ENCODE measurements around the gene TENM4.

TENM4 gene

DNA sequence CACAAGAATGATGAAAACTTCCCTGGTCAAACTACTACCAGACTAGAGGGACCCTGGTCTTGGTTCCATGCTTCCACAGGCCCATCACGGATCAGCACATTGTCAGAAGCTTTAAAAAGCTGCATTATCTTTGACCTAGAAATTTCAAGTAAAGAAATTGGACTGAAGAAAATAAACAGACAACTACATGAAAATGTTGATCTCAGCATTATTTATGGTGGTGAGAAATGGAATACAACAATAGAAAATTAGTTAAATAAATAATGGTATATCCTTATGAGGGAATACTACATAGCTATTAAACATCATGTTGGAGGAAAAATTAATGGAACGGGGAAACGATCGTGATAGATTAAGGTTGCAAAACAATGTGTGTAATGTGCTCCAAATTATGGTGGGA is 13.7 kb downstream of the TENM4 start:
- TF ChIP-seq ZBTB7A (IDR thresholded peaks at IDR 0.05; ENCODE audit: low read depth): no peak
- no peak for TF ChIP-seq NFIC (IDR thresholded peaks at IDR 0.05)
- no peak for TF ChIP-seq CEBPB (IDR thresholded peaks at IDR 0.05)
- no peak for TF ChIP-seq YY1 (IDR thresholded peaks at IDR 0.05; ENCODE audit: low read depth)
- TF ChIP-seq TEAD4 (IDR thresholded peaks at IDR 0.05): no peak
- TF ChIP-seq, protein P1, sequence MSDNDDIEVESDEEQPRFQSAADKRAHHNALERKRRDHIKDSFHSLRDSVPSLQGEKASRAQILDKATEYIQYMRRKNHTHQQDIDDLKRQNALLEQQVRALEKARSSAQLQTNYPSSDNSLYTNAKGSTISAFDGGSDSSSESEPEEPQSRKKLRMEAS (IDR thresholded peaks at IDR 0.05): no peak
- TF ChIP-seq TCF12 (IDR thresholded peaks at IDR 0.05; ENCODE audit: low read depth): no peak
- no peak for TF ChIP-seq EP300 (IDR thresholded peaks at IDR 0.05; ENCODE audit: borderline replicate concordance)
- TF ChIP-seq TAF1 (IDR thresholded peaks at IDR 0.05; ENCODE audit: low read depth): no peak
- no peak for TF ChIP-seq CREB1 (IDR thresholded peaks at IDR 0.05; ENCODE audit: low read depth)
- TF ChIP-seq, protein P2, sequence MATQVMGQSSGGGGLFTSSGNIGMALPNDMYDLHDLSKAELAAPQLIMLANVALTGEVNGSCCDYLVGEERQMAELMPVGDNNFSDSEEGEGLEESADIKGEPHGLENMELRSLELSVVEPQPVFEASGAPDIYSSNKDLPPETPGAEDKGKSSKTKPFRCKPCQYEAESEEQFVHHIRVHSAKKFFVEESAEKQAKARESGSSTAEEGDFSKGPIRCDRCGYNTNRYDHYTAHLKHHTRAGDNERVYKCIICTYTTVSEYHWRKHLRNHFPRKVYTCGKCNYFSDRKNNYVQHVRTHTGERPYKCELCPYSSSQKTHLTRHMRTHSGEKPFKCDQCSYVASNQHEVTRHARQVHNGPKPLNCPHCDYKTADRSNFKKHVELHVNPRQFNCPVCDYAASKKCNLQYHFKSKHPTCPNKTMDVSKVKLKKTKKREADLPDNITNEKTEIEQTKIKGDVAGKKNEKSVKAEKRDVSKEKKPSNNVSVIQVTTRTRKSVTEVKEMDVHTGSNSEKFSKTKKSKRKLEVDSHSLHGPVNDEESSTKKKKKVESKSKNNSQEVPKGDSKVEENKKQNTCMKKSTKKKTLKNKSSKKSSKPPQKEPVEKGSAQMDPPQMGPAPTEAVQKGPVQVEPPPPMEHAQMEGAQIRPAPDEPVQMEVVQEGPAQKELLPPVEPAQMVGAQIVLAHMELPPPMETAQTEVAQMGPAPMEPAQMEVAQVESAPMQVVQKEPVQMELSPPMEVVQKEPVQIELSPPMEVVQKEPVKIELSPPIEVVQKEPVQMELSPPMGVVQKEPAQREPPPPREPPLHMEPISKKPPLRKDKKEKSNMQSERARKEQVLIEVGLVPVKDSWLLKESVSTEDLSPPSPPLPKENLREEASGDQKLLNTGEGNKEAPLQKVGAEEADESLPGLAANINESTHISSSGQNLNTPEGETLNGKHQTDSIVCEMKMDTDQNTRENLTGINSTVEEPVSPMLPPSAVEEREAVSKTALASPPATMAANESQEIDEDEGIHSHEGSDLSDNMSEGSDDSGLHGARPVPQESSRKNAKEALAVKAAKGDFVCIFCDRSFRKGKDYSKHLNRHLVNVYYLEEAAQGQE (IDR thresholded peaks at IDR 0.05; ENCODE audit: low read depth): no peak
- TF ChIP-seq, protein P3, sequence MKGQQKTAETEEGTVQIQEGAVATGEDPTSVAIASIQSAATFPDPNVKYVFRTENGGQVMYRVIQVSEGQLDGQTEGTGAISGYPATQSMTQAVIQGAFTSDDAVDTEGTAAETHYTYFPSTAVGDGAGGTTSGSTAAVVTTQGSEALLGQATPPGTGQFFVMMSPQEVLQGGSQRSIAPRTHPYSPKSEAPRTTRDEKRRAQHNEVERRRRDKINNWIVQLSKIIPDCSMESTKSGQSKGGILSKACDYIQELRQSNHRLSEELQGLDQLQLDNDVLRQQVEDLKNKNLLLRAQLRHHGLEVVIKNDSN (IDR thresholded peaks at IDR 0.05): no peak
- TF ChIP-seq FOXM1 (IDR thresholded peaks at IDR 0.05; ENCODE audit: borderline replicate concordance, low read depth): no peak
- no peak for TF ChIP-seq EGR1 (IDR thresholded peaks at IDR 0.05)
- TF ChIP-seq RAD21 (IDR thresholded peaks at IDR 0.05; ENCODE audit: low read depth): no peak

DNA sequence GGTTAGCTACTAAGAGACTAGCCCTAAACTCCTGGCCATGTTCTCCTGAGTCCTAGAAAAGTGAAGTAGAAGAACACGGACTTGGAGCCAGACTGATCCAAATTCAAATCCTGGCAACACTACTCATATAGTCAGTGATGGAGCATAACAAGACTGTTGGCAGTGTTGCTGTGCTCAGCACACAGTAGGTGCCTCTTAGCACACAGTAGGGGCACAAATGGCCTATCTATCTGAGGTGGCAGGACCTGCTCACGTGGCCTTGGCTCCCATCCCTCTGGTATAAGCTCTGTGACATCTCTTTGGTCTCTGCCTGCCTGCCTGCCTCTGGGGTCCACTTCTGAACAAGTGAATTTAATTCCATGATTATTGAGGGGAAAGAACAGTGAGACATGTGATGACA is 15.4 kb downstream of the TENM4 start:
- TF ChIP-seq, protein P1 (IDR thresholded peaks at IDR 0.05): no peak
- TF ChIP-seq EP300 (IDR thresholded peaks at IDR 0.05; ENCODE audit: borderline replicate concordance) (no peak), NFIC (IDR thresholded peaks at IDR 0.05) (no peak), RAD21 (IDR thresholded peaks at IDR 0.05; ENCODE audit: low read depth) (no peak), EGR1 (IDR thresholded peaks at IDR 0.05) (no peak), CREB1 (IDR thresholded peaks at IDR 0.05; ENCODE audit: low read depth) (no peak), TCF12 (IDR thresholded peaks at IDR 0.05; ENCODE audit: low read depth) (no peak), ZBTB7A (IDR thresholded peaks at IDR 0.05; ENCODE audit: low read depth) (no peak), YY1 (IDR thresholded peaks at IDR 0.05; ENCODE audit: low read depth) (no peak), TEAD4 (IDR thresholded peaks at IDR 0.05) (no peak), TAF1 (IDR thresholded peaks at IDR 0.05; ENCODE audit: low read depth) (no peak), FOXM1 (IDR thresholded peaks at IDR 0.05; ENCODE audit: borderline replicate concordance, low read depth) (no peak), CEBPB (IDR thresholded peaks at IDR 0.05) (no peak)
- TF ChIP-seq, protein P2 (IDR thresholded peaks at IDR 0.05; ENCODE audit: low read depth): no peak
- TF ChIP-seq, protein P3 (IDR thresholded peaks at IDR 0.05): no peak

DNA sequence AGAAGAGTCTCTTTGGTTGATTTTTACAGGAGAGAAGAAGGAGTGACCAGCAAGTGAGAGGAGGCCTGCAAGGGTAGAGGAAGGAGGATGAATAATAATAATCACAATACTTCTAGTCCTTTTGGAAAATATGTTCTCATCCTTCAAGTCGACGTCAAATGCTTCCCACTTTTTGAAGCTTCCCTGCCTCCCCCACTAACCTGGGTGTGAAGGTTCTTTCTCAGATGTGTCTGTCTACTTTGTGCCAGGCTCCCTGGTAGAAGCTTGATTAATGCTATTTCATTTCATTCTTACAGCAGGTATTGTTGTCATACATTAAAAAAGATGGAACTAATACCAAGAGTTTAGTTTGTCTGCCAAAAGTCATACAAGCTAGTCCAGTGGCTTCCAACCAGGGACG is 17.1 kb downstream of the TENM4 start:
- TF ChIP-seq TCF12 (IDR thresholded peaks at IDR 0.05; ENCODE audit: low read depth): no peak
- TF ChIP-seq, protein P1 (IDR thresholded peaks at IDR 0.05): no peak

DNA sequence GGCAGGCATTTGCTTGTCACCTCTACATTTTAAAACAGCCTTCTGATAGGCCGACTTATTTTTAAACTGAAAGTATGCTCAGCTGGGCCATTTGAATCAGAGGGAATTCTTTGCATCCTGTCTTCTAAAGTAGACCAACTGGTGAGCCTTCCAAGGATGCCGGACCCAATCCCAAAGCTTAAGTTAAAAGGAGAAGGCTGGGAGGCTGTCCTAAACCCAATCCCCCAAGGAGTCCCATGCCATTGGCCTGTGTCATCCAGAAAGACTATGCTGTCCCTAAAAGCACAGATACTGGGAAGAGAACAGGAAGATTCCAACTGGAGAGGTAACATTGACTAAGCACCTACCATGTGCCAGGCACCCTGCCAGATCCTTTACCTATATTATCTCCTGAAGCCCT is 18.0 kb downstream of the TENM4 start:
- TF ChIP-seq TAF1 (IDR thresholded peaks at IDR 0.05; ENCODE audit: low read depth): no peak
- no peak for TF ChIP-seq EP300 (IDR thresholded peaks at IDR 0.05; ENCODE audit: borderline replicate concordance)
- TF ChIP-seq, protein P2 (IDR thresholded peaks at IDR 0.05; ENCODE audit: low read depth): no peak
- TF ChIP-seq TEAD4 (IDR thresholded peaks at IDR 0.05): no peak
- TF ChIP-seq RAD21 (IDR thresholded peaks at IDR 0.05; ENCODE audit: low read depth): no peak
- TF ChIP-seq ZBTB7A (IDR thresholded peaks at IDR 0.05; ENCODE audit: low read depth): no peak
- TF ChIP-seq CEBPB (IDR thresholded peaks at IDR 0.05): no peak
- no peak for TF ChIP-seq NFIC (IDR thresholded peaks at IDR 0.05)
- no peak for TF ChIP-seq EGR1 (IDR thresholded peaks at IDR 0.05)

Measured in Ishikawa (cell line).